CD4-positive, alpha-beta T cell treated with Interleukin-17A for 4 hours (primary cell): Measurements from ENCODE around the gene E2F6.
A peak's percentile ranks its signal among the peaks of the same experiment; 100 is the strongest.

ENCODE experiments used
- DNase-seq: peaks from one replicate; pipeline ENCODE4 v3.0.0-alpha.2; 2020; ENCODE audit warnings: mixed read lengths

Gene E2F6

DNA sequence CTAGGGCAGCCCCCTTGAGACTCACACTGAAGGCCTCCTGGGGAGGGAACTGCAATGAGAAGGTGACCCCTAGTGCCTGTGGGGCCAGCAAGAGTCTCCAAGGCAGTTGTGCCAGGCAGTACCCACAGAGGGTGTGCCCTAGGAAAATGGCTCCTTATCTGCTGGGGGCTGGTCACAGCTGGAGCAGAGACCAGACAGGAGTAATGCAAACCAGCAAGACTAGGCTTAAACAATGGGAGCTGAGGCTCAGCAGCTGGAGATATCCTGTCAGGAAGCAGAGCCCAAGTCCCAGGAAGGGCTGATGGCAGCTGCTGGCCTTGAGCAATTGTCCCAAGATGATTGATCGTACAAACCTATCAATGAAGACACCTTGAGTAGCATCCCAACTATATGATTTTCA is 26.8 kb upstream of the E2F6 start:
- DNase-seq, result no peak

GRCh38 chr2:11492244-11492643 is 26.3 kb upstream of the E2F6 start:
- DNase-seq, result no peak

- DNase-seq, result no peak
Measured at GRCh38 chr2:11491348-11491933, 25.5 kb upstream of the E2F6 start.

- no peak for DNase-seq
Measured at GRCh38 chr2:11490194-11490593, 24.2 kb upstream of the E2F6 start.

DNA sequence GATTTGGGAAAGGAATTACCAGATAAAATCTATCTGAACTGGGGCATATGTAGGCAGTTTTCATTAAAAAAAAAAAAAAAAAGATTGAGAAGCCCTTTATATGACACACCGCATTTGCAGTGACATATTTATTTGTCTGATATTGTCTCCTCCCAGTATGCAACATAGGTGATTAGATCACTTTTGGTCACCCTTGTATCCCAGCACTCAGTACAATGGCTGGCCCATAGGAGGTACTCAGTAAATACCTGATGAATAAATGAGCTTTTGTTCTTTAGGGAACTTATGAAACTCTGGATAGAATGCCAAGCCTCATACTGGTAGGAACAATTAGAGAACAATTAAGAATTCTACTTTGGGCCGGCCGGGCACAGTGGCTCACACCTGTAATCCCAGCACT is 22.8 kb upstream of the E2F6 start:
- no peak for DNase-seq

GRCh38 chr2:11483806-11484617 is 18.1 kb upstream of the E2F6 start:
- DNase-seq, result no peak

DNA sequence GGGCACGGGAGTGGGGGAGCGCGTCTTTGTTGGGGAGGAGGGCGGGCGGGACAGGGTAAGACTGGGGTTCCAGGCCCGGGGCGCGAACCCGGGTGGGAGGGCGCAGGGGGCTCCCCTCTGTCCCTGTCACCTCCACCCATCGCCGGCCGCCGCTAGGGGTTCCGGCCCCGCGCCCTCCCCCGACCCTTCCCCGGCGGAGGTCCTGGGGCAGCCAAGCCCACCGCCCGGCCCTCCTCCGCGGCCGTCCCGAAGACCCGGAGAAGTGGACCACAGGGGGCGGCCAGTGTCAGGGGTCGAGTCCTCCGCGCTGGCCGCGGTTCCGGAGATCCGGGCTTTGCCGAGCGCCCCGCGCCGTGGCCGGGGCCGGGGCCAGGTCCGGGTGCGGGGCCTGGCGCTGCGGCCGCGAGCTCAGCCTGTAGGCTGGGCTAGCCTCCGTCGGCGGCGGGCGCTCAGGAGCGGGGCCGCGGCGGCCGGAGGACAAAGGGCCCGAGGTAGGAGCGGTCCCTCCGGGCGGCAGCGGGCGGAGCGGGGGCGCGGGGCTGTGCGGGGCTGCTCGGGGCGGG is 16.6 kb upstream of the E2F6 start:
- DNase-seq, result no peak

- DNase-seq, result no peak
Measured at GRCh38 chr2:11481789-11482472, 16.0 kb upstream of the E2F6 start.

- DNase-seq, result no peak
Measured at GRCh38 chr2:11481426-11481788, 15.4 kb upstream of the E2F6 start.

DNA sequence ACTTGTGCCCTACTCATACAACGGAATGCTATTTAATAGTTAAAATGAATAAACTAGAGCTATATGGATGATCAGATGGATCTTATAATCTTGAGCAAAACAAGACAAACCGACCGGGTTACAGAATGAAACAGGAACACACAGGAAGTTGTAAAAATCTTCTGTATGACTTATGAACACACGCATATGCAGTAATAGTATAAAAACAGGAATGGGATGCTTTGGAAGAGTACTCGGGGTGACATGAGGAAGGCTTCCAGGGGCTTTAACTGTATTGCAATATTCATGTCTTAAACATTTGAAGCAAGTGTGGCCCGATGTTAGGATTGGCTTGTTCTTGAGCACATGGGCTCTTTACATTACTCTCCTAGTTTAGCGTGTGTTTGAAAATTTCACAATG is 14.9 kb upstream of the E2F6 start:
- DNase-seq, result no peak

DNA sequence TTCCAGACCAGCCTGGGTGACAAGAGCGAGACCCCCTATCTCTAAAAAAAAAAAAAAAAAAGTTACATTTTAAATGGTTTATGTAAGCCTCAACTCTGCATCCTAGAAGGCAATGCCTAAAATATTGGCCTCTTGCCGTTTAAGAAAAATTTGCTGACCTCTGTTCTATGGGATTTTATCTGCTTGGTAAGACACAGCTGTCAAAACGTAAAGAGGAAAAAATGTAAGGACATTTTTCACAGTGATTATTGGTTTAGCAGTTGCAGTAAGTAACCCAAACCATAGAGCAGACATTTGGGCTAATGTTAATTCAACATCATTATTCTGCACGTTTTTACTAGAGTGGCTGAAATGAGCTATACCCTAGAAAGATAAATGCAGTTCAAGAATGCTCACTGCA is 14.4 kb upstream of the E2F6 start:
- no peak for DNase-seq

- no peak for DNase-seq
Measured at GRCh38 chr2:11478899-11479605, 13.1 kb upstream of the E2F6 start.

DNA sequence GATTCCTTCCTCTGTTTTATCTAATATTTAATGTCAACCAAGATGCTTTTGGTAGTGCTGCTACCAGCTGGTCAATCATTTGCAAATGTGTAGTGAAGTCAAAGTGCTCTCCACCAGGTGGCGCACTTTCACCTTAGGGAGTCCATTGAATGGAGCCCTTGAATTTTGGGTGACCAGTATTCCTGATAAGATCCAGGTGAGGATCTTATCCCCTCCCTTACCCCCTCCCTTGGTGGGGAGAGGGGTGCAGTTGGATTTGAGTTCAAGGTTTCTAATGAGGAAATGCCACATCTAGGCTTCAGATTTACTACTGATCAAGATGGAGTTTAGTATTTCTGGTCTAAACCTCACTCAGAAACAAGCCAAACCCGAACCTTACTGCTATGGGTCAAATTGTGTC is 12.0 kb upstream of the E2F6 start:
- DNase-seq, result peak; percentile 88

GRCh38 chr2:11473659-11474433 is 7.9 kb upstream of the E2F6 start:
- no peak for DNase-seq

DNA sequence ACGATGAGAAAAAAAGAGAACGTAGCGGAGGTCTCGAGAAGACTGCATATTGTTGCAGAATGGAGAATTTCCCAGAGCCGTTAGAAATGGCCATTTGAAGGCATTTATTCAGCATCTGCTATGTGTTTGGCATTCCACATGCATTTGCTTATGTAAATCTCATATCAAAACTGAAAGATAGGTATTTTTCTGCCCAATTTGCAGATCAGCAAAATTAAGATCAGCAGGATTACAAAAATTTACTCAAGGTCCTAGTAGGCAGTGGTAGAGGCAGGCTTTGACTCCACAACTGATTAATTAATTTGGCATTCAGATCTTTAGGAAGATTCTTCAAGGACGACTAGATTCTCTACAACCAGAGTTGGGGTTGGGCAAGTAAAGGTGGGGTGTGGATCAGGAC is 1.8 kb upstream of the E2F6 start:
- no peak for DNase-seq

- DNase-seq, result no peak
Measured at GRCh38 chr2:11467129-11467649, 1.2 kb upstream of the E2F6 start.

GRCh38 chr2:11466307-11467128 is 557 bp upstream of the E2F6 start:
- DNase-seq, result no peak

- DNase-seq, result no peak
Measured at GRCh38 chr2:11465110-11465484, 864 bp downstream of the E2F6 start.

DNA sequence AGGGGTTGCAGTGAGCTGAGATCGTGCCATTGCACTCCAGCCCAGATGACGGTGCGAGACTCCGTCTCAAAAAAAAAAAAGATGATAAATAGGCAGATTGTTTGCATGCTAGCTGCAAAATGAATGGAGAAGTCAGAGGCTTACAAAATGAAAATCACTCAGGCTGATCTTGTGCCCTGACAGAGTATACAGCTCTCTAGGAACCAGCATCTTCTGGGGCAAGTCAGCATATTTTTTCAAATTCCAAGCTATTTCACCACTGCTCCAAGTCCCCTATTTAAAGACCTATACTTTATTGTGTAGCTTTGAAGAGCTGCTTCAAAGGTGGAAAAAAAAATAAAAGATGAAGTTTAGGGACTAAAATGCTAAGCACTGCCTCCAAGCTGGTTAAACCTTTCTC is 6.1 kb downstream of the E2F6 start:
- DNase-seq, result no peak

DNA sequence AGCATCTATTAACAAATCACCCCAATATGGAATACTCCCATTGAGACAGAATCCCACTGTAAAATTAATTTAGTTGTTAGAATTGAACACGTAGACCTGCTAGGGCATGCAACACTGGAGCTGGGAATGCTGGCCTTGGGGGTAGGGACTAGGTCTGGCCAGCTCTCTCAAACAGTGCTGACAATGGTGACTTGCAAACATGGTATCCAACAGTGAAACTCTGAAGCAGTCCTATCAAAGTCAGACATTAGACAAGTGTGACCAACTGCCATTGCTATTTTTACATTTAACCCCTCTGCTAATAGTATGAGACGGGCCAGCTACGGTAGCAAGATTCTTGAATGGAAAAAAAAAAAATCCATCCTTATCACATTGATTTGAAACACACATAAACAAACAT is 7.2 kb downstream of the E2F6 start:
- no peak for DNase-seq

DNA sequence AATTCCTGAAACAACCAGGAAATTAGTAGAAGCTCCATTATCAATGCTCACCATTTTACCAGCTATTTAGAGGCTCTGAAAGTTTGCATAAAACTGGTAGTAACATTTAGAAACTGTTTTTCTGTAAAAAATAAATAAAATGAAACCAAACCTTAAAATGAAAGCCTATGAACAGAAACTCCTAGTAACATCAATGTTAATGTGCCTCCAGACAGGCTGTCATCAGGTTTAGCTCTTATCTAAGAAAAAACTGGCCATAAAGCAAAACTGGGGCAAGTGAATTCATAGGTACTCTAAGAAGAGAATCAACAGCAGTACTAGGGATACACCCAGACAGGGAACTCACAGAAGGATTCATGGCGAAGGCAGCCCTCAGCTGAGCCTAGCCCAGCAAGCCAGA is 8.0 kb downstream of the E2F6 start:
- DNase-seq, result no peak
